H1 (cell line): ENCODE data around the gene KCNB1. TPM values are rescaled to one million over a fixed set of nuclear protein-coding genes. Genes with fewer than 3 reads are reported as not detected.

Source experiments
- CTCF ChIA-PET: fragments of 300-600 bp; sonication (Branson Sonifier 250); formaldehyde crosslinking; loops from one replicate; lab custom pipeline; 2021; ENCODE audit not compliant: partially characterized antibody; lab: Charles Lee
- POLR2A ChIA-PET: fragments of 300-600 bp; sonication (Branson Sonifier 250); formaldehyde crosslinking; loops from one replicate; lab custom pipeline; 2021; ENCODE audit warnings: inconsistent platforms; ENCODE audit not compliant: partially characterized antibody; lab: Charles Lee
- DNase-seq, 2 experiments: peaks; one replicate each; pipeline versions ENCODE4 v3.0.0 to v3.0.0-alpha.2; 2010 to 2022; ENCODE audit warnings: low spot score in 2 of 2, low read depth in 1 of 2, mixed read lengths in 1 of 2
- FAIRE-seq: peaks from 2 replicates; lab custom pipeline; 2011; peaks lifted over from hg19 to GRCh38; lab: Jason Lieb, UNC
- H2AFZ ChIP-seq: 2 replicates; pipeline ENCODE4 v1.8.1; 2012; ENCODE audit warnings: low read length, inconsistent platforms
- H2AK5ac ChIP-seq: 2 replicates; pipeline ENCODE4 v1.6.1; 2013; ENCODE audit warnings: low read depth, low read length
- H2BK120ac ChIP-seq: replicated peaks from 2 replicates; pipeline ENCODE3; 2013; ENCODE audit warnings: low read depth, low read length, inconsistent platforms
- H2BK12ac ChIP-seq: 2 replicates; pipeline ENCODE4 v1.6.1; 2013; ENCODE audit warnings: low read depth, low read length
- H2BK15ac ChIP-seq: 2 replicates; pipeline ENCODE4 v1.6.1; 2013; ENCODE audit warnings: low read length
- H2BK20ac ChIP-seq: 2 replicates; pipeline ENCODE4 v1.6.1; 2013; ENCODE audit warnings: low read length
- H2BK5ac ChIP-seq: 2 replicates; pipeline ENCODE4 v1.6.1; 2013; ENCODE audit warnings: low read depth, low read length
- H3K14ac ChIP-seq: 2 replicates; pipeline ENCODE4 v1.6.1; 2013; ENCODE audit warnings: inconsistent platforms; ENCODE audit not compliant: insufficient read length
- H3K18ac ChIP-seq: 2 replicates; pipeline ENCODE4 v1.6.1; 2013; ENCODE audit warnings: low read length; ENCODE audit errors: extremely low read depth
- H3K23ac ChIP-seq: 2 replicates; pipeline ENCODE4 v1.6.1; 2013; ENCODE audit warnings: inconsistent platforms; ENCODE audit not compliant: insufficient read length
- H3K23me2 ChIP-seq: 2 replicates; pipeline ENCODE4 v1.6.1; 2013; ENCODE audit warnings: low read depth, low read length
- H3K27ac ChIP-seq: 2 replicates; pipeline ENCODE4 v1.6.1; 2011; ENCODE audit warnings: low read depth, low read length, inconsistent platforms
- H3K27me3 ChIP-seq, 4 experiments: replicated peaks in 1 of 4; 1 replicate in 1 of 4; 2 replicates in 3 of 4; pipeline versions ENCODE4 v1.6.1 to v1.8.1; 2011 to 2013; ENCODE audit warnings: low read length in 3 of 4, mild to moderate bottlenecking in 3 of 4, inconsistent platforms in 2 of 4, mixed read lengths in 2 of 4, moderate library complexity in 1 of 4; ENCODE audit not compliant: control insufficient read depth in 3 of 4, insufficient read depth in 3 of 4; ENCODE audit errors: extremely low read depth in 1 of 4
- H3K36me3 ChIP-seq, 4 experiments: 2 replicates each; pipeline versions ENCODE4 v1.6.1 to v1.8.1; 2011 to 2013; ENCODE audit warnings: mild to moderate bottlenecking in 4 of 4, low read length in 3 of 4, moderate library complexity in 2 of 4, control low read depth in 1 of 4, inconsistent platforms in 1 of 4; ENCODE audit not compliant: insufficient read depth in 4 of 4, control insufficient read depth in 2 of 4
- H3K4ac ChIP-seq: replicated peaks from 2 replicates; pipeline ENCODE3; 2013; ENCODE audit warnings: low read length, low read depth, mixed read lengths, inconsistent platforms; ENCODE audit not compliant: insufficient read length
- H3K4me1 ChIP-seq, 4 experiments: replicated peaks in 1 of 4; 1 replicate in 1 of 4; 2 replicates in 3 of 4; pipeline versions ENCODE4 v1.6.1 to v1.8.1; 2011 to 2013; ENCODE audit warnings: low read length in 3 of 4, inconsistent platforms in 2 of 4, mixed read lengths in 1 of 4; ENCODE audit not compliant: insufficient read depth in 4 of 4, control insufficient read depth in 3 of 4
- H3K4me2 ChIP-seq, 2 experiments: 2 replicates each; pipeline versions ENCODE4 v1.6.1 to v1.8.1; 2011 to 2013; ENCODE audit warnings: low read depth in 2 of 2, low read length in 2 of 2, control low read depth in 1 of 2, inconsistent platforms in 1 of 2, mild to moderate bottlenecking in 1 of 2; ENCODE audit not compliant: insufficient read depth in 1 of 2
- H3K4me3 ChIP-seq, 4 experiments: fragments of 200-600, 300-600 bp in 1 of 4; sonication (generic), shearing (Covaris generic), sonication (Bioruptor Twin) in 1 of 4; 2 replicates each; pipeline versions ENCODE4 v1.5.1 to v1.8.1; 2011 to 2016; ENCODE audit warnings: low read length in 4 of 4, low read depth in 3 of 4, control low read depth in 2 of 4, inconsistent platforms in 2 of 4, mild to moderate bottlenecking in 2 of 4, mixed read lengths in 1 of 4, moderate library complexity in 1 of 4; ENCODE audit not compliant: insufficient read depth in 2 of 4; ENCODE audit errors: extremely low read depth in 1 of 4
- H3K56ac ChIP-seq: replicated peaks from 2 replicates; pipeline ENCODE3; 2013; ENCODE audit warnings: low read depth, mild to moderate bottlenecking, mixed read lengths, low read length, inconsistent platforms; ENCODE audit not compliant: insufficient read length
- H3K79me1 ChIP-seq: 2 replicates; pipeline ENCODE4 v1.6.1; 2013; ENCODE audit warnings: low read depth, low read length, control low read depth
- H3K79me2 ChIP-seq, 2 experiments: 2 replicates each; pipeline versions ENCODE4 v1.6.1 to v1.8.1; 2012 to 2013; ENCODE audit warnings: low read length in 2 of 2, mild to moderate bottlenecking in 2 of 2, inconsistent platforms in 1 of 2; ENCODE audit not compliant: insufficient read depth in 2 of 2, control insufficient read depth in 1 of 2
- H3K9ac ChIP-seq, 4 experiments: replicated peaks in 1 of 4; 1 replicate in 1 of 4; 2 replicates in 3 of 4; pipeline versions ENCODE4 v1.6.1 to v1.8.1; 2011 to 2013; ENCODE audit warnings: low read depth in 3 of 4, low read length in 3 of 4, control low read depth in 2 of 4, mild to moderate bottlenecking in 2 of 4, moderate library complexity in 2 of 4, inconsistent platforms in 1 of 4; ENCODE audit errors: extremely low read depth in 1 of 4
- H3K9me3 ChIP-seq, 2 experiments: 2 replicates each; pipeline versions ENCODE4 v1.6.1 to v1.8.1; 2012 to 2013; ENCODE audit warnings: mild to moderate bottlenecking in 2 of 2, moderate library complexity in 2 of 2, control low read depth in 1 of 2, inconsistent platforms in 1 of 2, low read depth in 1 of 2, low read length in 1 of 2, mixed read lengths in 1 of 2; ENCODE audit not compliant: insufficient read depth in 2 of 2
- H4K20me1 ChIP-seq, 2 experiments: replicated peaks in 1 of 2; 2 replicates each; pipeline versions ENCODE3 to v1.8.1; 2011 to 2013; ENCODE audit warnings: inconsistent platforms in 2 of 2, low read length in 2 of 2, mild to moderate bottlenecking in 1 of 2; ENCODE audit not compliant: insufficient read depth in 2 of 2, control insufficient read depth in 1 of 2
- H4K5ac ChIP-seq: 2 replicates; pipeline ENCODE4 v1.6.1; 2013; ENCODE audit warnings: low read length, low read depth, mixed read lengths, inconsistent platforms; ENCODE audit not compliant: insufficient read length
- H4K8ac ChIP-seq: 2 replicates; pipeline ENCODE4 v1.8.0; 2013; ENCODE audit warnings: mild to moderate bottlenecking, moderate library complexity, low read length, inconsistent platforms; ENCODE audit not compliant: insufficient read depth; ENCODE audit errors: extremely low read depth
- H4K91ac ChIP-seq: replicated peaks from 2 replicates; pipeline ENCODE3; 2013; ENCODE audit warnings: low read length, mixed read lengths, inconsistent platforms; ENCODE audit not compliant: insufficient read length
- EGR1 ChIP-seq: IDR thresholded peaks from 2 replicates; pipeline ENCODE4 v1.6.1; 2011; ENCODE audit warnings: low read depth, low read length, borderline replicate concordance
- EP300 ChIP-seq, 2 experiments: IDR thresholded peaks; 1 replicate in 1 of 2; 2 replicates in 1 of 2; pipeline ENCODE4 v1.6.1; 2011 to 2012; ENCODE audit warnings: low read depth in 2 of 2, low read length in 2 of 2, mild to moderate bottlenecking in 2 of 2, borderline replicate concordance in 1 of 2, inconsistent platforms in 1 of 2, moderate library complexity in 1 of 2
- FOSL1 ChIP-seq: IDR thresholded peaks from 2 replicates; pipeline ENCODE4 v1.6.1; 2011; ENCODE audit warnings: mild to moderate bottlenecking, low read depth, low read length, moderate library complexity; ENCODE audit not compliant: insufficient read depth
- GTF2F1 ChIP-seq: IDR thresholded peaks from 2 replicates; pipeline ENCODE4 v1.6.1; 2012; ENCODE audit warnings: low read depth, low read length, improper control_type of control experiment, borderline replicate concordance
- KDM1A ChIP-seq: fragments of 200-600, 300-600 bp; sonication (generic); IDR thresholded peaks from 2 replicates; pipeline ENCODE4 v1.7.1; 2016; ENCODE audit warnings: mild to moderate bottlenecking, low read length, borderline replicate concordance
- KDM4A ChIP-seq: IDR thresholded peaks from one replicate; pipeline ENCODE4 v1.7.1; 2012; ENCODE audit warnings: low read depth, mild to moderate bottlenecking, moderate library complexity, low read length, inconsistent platforms; ENCODE audit not compliant: severe bottlenecking
- RAD21 ChIP-seq, 2 experiments: IDR thresholded peaks in 1 of 2; conservative IDR thresholded peaks in 1 of 2; 2 replicates each; pipeline ENCODE4 v1.6.1; 2011; ENCODE audit warnings: low read depth in 2 of 2, low read length in 2 of 2, improper control_type of control experiment in 1 of 2, inconsistent platforms in 1 of 2, mild to moderate bottlenecking in 1 of 2, moderate library complexity in 1 of 2
- WGBS, 2 experiments: shearing (Covaris generic) in 1 of 2; methylation state at CpG; one replicate each; pipeline versions ENCODE4 v1.1.6 to v1.1.7; 2013 to 2015; ENCODE audit warnings: low lambda C conversion rate in 2 of 2, mixed read lengths in 2 of 2, inconsistent platforms in 1 of 2, low coverage in 1 of 2, missing lambda C conversion rate in 1 of 2; ENCODE audit not compliant: insufficient replicate concordance in 2 of 2, insufficient coverage in 1 of 2, insufficient read length in 1 of 2; ENCODE audit errors: extremely low coverage in 1 of 2, missing lambda C conversion rate in 1 of 2; 5-methylcytosine and 5-hydroxymethylcytosine counted together
- polyA plus RNA-seq, 7 experiments: library from polyadenylated mRNA; depleted of rRNA in 3 of 7; stranded (reverse) in 5 of 7; unstranded in 2 of 7; fragments of >200 nt in 5 of 7; fragments of 200-250 nt in 2 of 7; gene quantifications; 1 replicate in 5 of 7; 2 replicates in 1 of 7; 4 replicates in 1 of 7; pipeline versions ENCODE4 v1.2.1 to v1.2.3, GENCODE V29; 2011 to 2013; ENCODE audit warnings: missing spikeins in 2 of 7, mixed read lengths in 2 of 7
- total RNA-seq: library from RNA; stranded (reverse); fragmentation: NEBNext Ultra II Directional; extraction: Animal tissue kit (Norgen Biotek cat#: 25700); gene quantifications from 2 replicates; pipeline ENCODE4 v1.2.1, GENCODE V29; 2021
- TF ChIP-seq, protein P1 (sequence below): IDR thresholded peaks from 2 replicates; pipeline ENCODE4 v1.6.1; 2011; ENCODE audit warnings: low read length, improper control_type of control experiment
- TF ChIP-seq, protein P2 (sequence below): IDR thresholded peaks from 2 replicates; pipeline ENCODE4 v1.6.1; 2012; ENCODE audit warnings: low read length, inconsistent platforms

Gene KCNB1
- total and polyA plus RNA-seq, 2 of the 8 experiments (the other 6 are each of a cell fraction or from before 2014, with no cell fraction given) = 0.58 to 0.67 TPM

DNA sequence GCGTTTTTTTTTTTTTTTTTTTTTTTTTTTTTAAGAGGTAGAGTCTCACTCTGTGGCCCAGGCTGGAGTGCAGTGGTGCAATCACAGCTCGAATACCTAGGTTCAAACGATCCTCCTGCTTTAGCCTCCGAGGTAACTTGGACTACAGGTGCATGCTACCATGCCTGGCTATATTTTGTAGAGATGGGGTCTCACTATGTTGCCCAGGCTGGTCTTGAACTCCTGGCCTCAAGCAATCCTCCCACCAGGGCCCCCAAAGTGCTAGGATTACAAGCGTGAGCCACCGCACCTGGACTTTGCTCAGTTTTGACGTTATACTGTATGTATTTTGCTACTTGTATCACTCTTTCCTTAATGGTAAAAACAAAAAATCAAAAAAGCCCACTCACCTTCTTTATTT, 103.1 kb downstream of the KCNB1 start:
- H4K20me1 ChIP-seq = no peaks in the 10 kb centered on the region
- H3K27ac ChIP-seq = no peak overlapping the region
- no peak overlapping the region for H3K4me3 ChIP-seq
- no peak overlapping the region for H2BK5ac ChIP-seq
- no peak overlapping the region for H3K9ac ChIP-seq
- no peaks in the 10 kb centered on the region; a peak in 1 of 4 replicates for H3K9me3 ChIP-seq
- TF ChIP-seq RAD21 (IDR thresholded peaks at IDR 0.05 in 1 of 2, conservative IDR thresholded peaks at IDR 0.05 in 1 of 2; ENCODE audit: low read depth in 2 of 2, low read length in 2 of 2) = no peak
- TF ChIP-seq KDM4A = no peak
- no peak for TF ChIP-seq FOSL1
- TF ChIP-seq GTF2F1 = no peak
- TF ChIP-seq, protein P1, sequence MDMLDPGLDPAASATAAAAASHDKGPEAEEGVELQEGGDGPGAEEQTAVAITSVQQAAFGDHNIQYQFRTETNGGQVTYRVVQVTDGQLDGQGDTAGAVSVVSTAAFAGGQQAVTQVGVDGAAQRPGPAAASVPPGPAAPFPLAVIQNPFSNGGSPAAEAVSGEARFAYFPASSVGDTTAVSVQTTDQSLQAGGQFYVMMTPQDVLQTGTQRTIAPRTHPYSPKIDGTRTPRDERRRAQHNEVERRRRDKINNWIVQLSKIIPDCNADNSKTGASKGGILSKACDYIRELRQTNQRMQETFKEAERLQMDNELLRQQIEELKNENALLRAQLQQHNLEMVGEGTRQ = no peak
- no peak for TF ChIP-seq EGR1
- TF ChIP-seq, protein P2, sequence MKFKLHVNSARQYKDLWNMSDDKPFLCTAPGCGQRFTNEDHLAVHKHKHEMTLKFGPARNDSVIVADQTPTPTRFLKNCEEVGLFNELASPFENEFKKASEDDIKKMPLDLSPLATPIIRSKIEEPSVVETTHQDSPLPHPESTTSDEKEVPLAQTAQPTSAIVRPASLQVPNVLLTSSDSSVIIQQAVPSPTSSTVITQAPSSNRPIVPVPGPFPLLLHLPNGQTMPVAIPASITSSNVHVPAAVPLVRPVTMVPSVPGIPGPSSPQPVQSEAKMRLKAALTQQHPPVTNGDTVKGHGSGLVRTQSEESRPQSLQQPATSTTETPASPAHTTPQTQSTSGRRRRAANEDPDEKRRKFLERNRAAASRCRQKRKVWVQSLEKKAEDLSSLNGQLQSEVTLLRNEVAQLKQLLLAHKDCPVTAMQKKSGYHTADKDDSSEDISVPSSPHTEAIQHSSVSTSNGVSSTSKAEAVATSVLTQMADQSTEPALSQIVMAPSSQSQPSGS = no peak
- TF ChIP-seq EP300 (IDR thresholded peaks at IDR 0.05; ENCODE audit: borderline replicate concordance in 1 of 2, low read depth in 2 of 2, low read length in 2 of 2) = no peak
- TF ChIP-seq KDM1A = no peak
- TF ChIP-seq, all 59 proteins: peak for 0
- Histone ChIP-seq H2BK120ac (no peak overlapping the region), H2BK15ac (no peak overlapping the region), H3K23ac (no peak overlapping the region), H3K79me1 (no peaks in the 10 kb centered on the region), H3K23me2 (no peaks in the 10 kb centered on the region), H4K5ac (no peak overlapping the region), H3K56ac (no peak overlapping the region), H3K4me1 (peaks cover 2 to 8% (median 4%) of the 10 kb centered on the region in 4 experiments; a peak in 4 of 7 replicates), H3K27me3 (no peaks in the 10 kb centered on the region), H3K4ac (no peak overlapping the region), H3K14ac (no peak overlapping the region), H3K79me2 (no peaks in the 10 kb centered on the region), H4K8ac (no peak overlapping the region), H4K91ac (no peak overlapping the region), H2AK5ac (no peak overlapping the region), H3K36me3 (no peaks in the 10 kb centered on the region), H2AFZ (no peak overlapping the region), H3K18ac (no peak overlapping the region), H2BK12ac (no peak overlapping the region), H2BK20ac (no peak overlapping the region), H3K4me2 (no peak overlapping the region; a peak in 1 of 4 replicates)
- ChIA-PET CTCF (interaction anchor here (1.4 to 1.6 kb wide), 3 partner anchors 33 to 45 kb away, joined by 3 to 5 read pairs (median 5); no protein-coding TSS in a partner anchor), POLR2A (no interaction called here)
- WGBS, 2 experiments = 90% methylated on average over 7 of the region's 7 CpGs; no CpG with 5 or more reads in 1 of the 2 experiments
- FAIRE-seq (no peak), DNase-seq (no peak)
